ENCODE measurements around the gene MACROD1.

The MACROD1 gene

GRCh38 chr11:63961608-63962412 lies 204.1 kb downstream of the MACROD1 start:
- TF ChIP-seq, protein P1, sequence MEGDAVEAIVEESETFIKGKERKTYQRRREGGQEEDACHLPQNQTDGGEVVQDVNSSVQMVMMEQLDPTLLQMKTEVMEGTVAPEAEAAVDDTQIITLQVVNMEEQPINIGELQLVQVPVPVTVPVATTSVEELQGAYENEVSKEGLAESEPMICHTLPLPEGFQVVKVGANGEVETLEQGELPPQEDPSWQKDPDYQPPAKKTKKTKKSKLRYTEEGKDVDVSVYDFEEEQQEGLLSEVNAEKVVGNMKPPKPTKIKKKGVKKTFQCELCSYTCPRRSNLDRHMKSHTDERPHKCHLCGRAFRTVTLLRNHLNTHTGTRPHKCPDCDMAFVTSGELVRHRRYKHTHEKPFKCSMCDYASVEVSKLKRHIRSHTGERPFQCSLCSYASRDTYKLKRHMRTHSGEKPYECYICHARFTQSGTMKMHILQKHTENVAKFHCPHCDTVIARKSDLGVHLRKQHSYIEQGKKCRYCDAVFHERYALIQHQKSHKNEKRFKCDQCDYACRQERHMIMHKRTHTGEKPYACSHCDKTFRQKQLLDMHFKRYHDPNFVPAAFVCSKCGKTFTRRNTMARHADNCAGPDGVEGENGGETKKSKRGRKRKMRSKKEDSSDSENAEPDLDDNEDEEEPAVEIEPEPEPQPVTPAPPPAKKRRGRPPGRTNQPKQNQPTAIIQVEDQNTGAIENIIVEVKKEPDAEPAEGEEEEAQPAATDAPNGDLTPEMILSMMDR (IDR thresholded peaks at IDR 0.05; ENCODE audit: insufficient read depth, low read length, missing control alignments): no peak
- ChIA-PET POLR2A (interaction anchor here (0.6 kb wide), 1 partner anchor 27 kb away, joined by 4 read pairs; no protein-coding TSS in a partner anchor), CTCF (interaction anchor here (0.7 to 3.4 kb wide), 8 partner anchors 12 to 191 kb away, joined by 3 to 17 read pairs (median 4); partner anchors contain the start of gene RCOR2)
- DNase-seq (ENCODE audit: low read depth, low spot score): no peak
- no peak overlapping the region for H3K4me3 ChIP-seq (ENCODE audit: low read depth, low read length)

DNA sequence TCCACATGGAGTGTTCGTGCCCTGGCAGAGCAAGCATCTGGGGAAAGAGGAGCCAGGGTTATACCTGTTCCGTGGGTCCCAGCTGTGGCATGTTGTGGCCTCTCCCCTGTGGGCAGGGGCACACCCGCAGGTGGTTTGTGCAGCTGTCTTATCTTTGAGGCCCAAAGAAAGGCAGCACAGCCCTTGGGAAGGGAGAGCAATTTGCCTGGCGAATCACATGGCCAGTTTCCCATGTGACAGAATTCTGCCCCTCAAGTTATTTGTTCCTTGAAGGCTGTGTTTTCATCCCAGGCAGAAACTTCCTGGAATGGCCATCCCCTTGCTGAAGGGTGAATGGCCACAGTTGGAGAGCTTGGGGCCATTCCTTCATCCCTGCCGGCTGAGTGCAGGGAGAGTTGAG lies 207.9 kb downstream of the MACROD1 start:
- no peak overlapping the region for H3K4me3 ChIP-seq (ENCODE audit: low read depth, low read length)
- TF ChIP-seq, protein P1 (IDR thresholded peaks at IDR 0.05; ENCODE audit: insufficient read depth, low read length, missing control alignments): no peak
- ChIA-PET POLR2A (no interaction called here), CTCF (interaction anchor here (0.8 to 2.2 kb wide), 4 partner anchors 9 to 121 kb away, joined by 3 to 15 read pairs (median 9); partner anchors contain the start of gene MARK2)
- DNase-seq (ENCODE audit: low read depth, low spot score): no peak

DNA sequence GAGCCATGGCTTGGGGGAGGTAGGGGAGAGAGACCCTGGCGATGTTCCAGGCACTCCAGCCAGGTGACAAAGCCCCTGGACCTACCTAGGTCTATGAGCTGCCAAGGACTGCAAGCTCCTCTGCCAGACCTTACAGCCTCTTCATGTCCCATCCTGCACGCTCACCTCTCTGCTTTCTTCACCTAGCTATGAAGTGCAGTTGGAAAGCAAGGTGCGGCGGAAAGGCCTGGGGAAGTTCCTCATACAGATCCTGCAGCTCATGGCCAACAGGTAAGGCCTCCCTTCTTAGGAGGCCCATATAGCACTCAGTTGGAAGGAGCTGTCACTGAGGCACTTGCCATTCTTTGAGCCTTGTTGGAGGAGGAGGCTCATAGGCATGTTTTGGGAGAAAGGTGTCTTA lies 213.3 kb downstream of the MACROD1 start:
- TF ChIP-seq, protein P1 (IDR thresholded peaks at IDR 0.05; ENCODE audit: insufficient read depth, low read length, missing control alignments): no peak
- no peak for DNase-seq (ENCODE audit: low read depth, low spot score)
- POLR2A ChIA-PET: no interaction called here
- H3K4me3 ChIP-seq (ENCODE audit: low read depth, low read length): no peak overlapping the region
- CTCF ChIA-PET: interaction anchor here (0.8 to 12.8 kb wide), 3 partner anchors 9 to 200 kb away, joined by 3 to 639 read pairs (median 13); partner anchors contain the start of gene MARK2

DNA sequence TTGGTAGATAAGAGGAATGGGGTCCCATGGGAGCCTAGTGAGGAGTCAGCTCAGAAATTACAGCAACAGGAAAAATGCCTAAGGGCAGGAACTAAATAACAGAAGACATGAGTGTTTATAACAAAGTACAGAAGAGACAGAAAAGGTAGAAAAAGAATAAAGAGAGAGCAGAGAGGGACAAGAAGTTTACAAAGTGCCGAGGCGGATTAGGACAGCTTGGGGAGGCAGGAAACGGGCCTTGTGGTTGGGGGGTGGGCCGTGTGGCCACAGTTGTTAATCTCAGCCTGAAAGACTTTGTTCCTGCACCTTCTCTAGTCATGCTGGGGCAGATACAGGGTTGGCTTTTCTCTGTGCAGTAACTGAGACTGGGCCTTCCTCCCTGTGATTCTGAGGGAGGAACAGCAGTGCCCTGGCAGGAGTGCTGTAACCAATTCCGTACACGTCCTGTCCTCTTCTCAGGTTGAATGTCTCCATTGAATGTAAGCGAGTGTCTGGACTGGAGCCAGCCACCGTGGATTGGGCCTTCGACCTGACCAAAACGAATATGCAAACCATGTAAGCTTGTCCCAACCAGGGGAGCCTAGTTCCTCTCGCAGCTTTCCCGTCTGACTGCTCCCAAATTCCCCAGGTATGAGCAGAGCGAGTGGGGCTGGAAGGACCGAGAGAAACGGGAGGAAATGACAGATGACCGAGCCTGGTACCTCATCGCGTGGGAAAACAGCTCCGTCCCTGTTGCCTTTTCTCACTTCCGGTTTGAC lies 214.0 kb downstream of the MACROD1 start:
- DNase-seq (ENCODE audit: low read depth, low spot score): no peak
- no peak overlapping the region for H3K4me3 ChIP-seq (ENCODE audit: low read depth, low read length)
- POLR2A ChIA-PET: no interaction called here
- TF ChIP-seq, protein P1 (IDR thresholded peaks at IDR 0.05; ENCODE audit: insufficient read depth, low read length, missing control alignments): no peak
- CTCF ChIA-PET: interaction anchor here (0.8 to 12.8 kb wide), 4 partner anchors 9 to 200 kb away, joined by 3 to 639 read pairs (median 9); partner anchors contain the start of gene MARK2
